Transverse colon (tissue), 3 donors: ENCODE measurements around the gene CEP170B.

Experiments used
- POLR2A ChIP-seq: fragments of 450-650 bp; IDR thresholded peaks from one replicate; pipeline ENCODE4 v1.6.1; 2016; ENCODE audit warnings: antibody characterized with exemption, mild to moderate bottlenecking, moderate library complexity
- TF ChIP-seq, protein P1 (sequence below), 5 experiments: fragments of 200-600 bp in 3 of 5; fragments of 450-650 bp in 2 of 5; sonication (generic) in 3 of 5; IDR thresholded peaks; 1 replicate in 2 of 5; 2 replicates in 3 of 5; pipeline ENCODE4 v1.5.1; 2016 to 2017; ENCODE audit warnings: antibody characterized with exemption in 5 of 5, inconsistent platforms in 3 of 5, mild to moderate bottlenecking in 2 of 5, moderate library complexity in 1 of 5

DNA sequence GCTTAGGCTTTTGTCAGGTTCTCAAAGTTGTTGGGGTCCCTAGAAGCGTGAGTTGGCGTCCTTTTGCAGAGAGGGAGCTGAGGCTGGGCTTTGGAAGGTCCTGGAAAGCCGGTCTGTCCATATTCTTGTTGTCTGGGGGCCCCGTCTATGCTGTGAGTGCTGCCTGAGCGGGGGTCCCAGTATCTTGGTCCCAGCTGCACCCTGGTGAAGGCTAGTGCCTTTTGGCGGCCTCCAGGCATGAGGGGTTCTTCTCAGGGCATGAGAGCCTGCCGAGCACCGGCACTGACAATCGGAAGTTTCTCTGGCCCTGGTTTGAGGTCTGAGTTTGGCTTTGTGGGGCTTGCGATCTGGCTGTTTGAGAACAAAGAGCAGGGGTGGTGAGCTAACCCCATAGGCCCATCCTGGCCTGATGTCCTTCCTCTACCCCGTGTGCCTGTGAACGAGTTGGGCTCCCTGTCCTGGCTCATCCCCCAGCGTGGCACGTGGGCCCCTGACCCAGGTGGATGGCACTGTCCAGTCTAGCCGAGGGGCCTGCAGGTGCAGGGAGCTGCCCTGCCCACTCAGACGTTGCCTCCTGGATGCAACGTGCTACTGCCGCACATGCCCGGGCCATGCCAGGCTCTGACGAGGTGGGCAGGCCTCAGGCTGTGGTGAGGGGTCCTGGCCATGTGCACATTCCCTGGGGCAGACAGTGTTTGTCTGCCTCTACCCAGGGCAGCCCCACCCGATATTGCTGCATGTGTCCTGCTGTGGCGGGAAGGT lies 3.9 kb downstream of the CEP170B start:
- TF ChIP-seq POLR2A, result no peak
- TF ChIP-seq, protein P1, sequence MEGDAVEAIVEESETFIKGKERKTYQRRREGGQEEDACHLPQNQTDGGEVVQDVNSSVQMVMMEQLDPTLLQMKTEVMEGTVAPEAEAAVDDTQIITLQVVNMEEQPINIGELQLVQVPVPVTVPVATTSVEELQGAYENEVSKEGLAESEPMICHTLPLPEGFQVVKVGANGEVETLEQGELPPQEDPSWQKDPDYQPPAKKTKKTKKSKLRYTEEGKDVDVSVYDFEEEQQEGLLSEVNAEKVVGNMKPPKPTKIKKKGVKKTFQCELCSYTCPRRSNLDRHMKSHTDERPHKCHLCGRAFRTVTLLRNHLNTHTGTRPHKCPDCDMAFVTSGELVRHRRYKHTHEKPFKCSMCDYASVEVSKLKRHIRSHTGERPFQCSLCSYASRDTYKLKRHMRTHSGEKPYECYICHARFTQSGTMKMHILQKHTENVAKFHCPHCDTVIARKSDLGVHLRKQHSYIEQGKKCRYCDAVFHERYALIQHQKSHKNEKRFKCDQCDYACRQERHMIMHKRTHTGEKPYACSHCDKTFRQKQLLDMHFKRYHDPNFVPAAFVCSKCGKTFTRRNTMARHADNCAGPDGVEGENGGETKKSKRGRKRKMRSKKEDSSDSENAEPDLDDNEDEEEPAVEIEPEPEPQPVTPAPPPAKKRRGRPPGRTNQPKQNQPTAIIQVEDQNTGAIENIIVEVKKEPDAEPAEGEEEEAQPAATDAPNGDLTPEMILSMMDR (IDR thresholded peaks at IDR 0.05), result no peak
